Measurements from ENCODE around the gene WDR26. TPM values are rescaled to one million over a fixed set of nuclear protein-coding genes. Genes with fewer than 3 reads are reported as not detected.
"Not testable (repeated sequence)": the region's sequence is repeated elsewhere in the genome, so short reads cannot be mapped to it uniquely, and the experiment has no call there.

The WDR26 gene
- total and polyA plus RNA-seq, 2 experiments from 2014 or later, result 10.7 to 43.4 TPM

- DNase-seq, result no peak
- H4K20me1 ChIP-seq (ENCODE audit: insufficient read depth), result no peaks in the 10 kb centered on the region
- no peaks in the 10 kb centered on the region for H3K9me2 ChIP-seq (ENCODE audit: insufficient read depth)
- H3F3A ChIP-seq (ENCODE audit: insufficient read depth), result no peaks in the 10 kb centered on the region
- H3K36me3 ChIP-seq (ENCODE audit: low read depth), result no peaks in the 10 kb centered on the region
- no peak overlapping the region for H3K9ac ChIP-seq
- H3K4me2 ChIP-seq (ENCODE audit: unreplicated experiment), result no peak overlapping the region
- no peak overlapping the region for H3K27ac ChIP-seq
- no peak overlapping the region for H3K4me3 ChIP-seq
- no peaks in the 10 kb centered on the region for H3K4me1 ChIP-seq (ENCODE audit: insufficient read depth)
- no peaks in the 10 kb centered on the region for H3K79me2 ChIP-seq (ENCODE audit: insufficient read depth)
- no peaks in the 10 kb centered on the region for H3K9me3 ChIP-seq (ENCODE audit: low read depth)
- no peaks in the 10 kb centered on the region for H3K27me3 ChIP-seq (replicated peaks; ENCODE audit: insufficient read depth)
- 3 to 4% methylated on average over 3 of the region's 3 CpGs for WGBS, 2 experiments (ENCODE audit: low coverage in 1 of 2, low lambda C conversion rate in 2 of 2, missing lambda C conversion rate in 2 of 2)
- TF ChIP-seq EZH2 (IDR thresholded peaks at IDR 0.05; ENCODE audit: insufficient read depth, poor library complexity, severe bottlenecking) (no peak), EZH2phosphoT487 (IDR thresholded peaks at IDR 0.05; ENCODE audit: insufficient read depth, low read depth) (no peak)
- no peak overlapping the region for H2AFZ ChIP-seq
- in situ Hi-C loops (cut with MboI), result no loop called here
These were observed 90.9 kb downstream of the WDR26 start for GRCh38 chr1:224343679-224344078.

- Histone ChIP-seq H3K4me2 (ENCODE audit: unreplicated experiment) (peak overlapping the region; percentile 90), H2AFZ (peak overlapping the region; percentile 90), H3K4me3 (peak overlapping the region; percentile 72), H3K9ac (peak overlapping the region; percentile 37)
- H4K20me1 ChIP-seq (ENCODE audit: insufficient read depth); H3K36me3 ChIP-seq (ENCODE audit: low read depth); H3K27me3 ChIP-seq (replicated peaks; ENCODE audit: insufficient read depth); H3K9me3 ChIP-seq (ENCODE audit: low read depth); H3K4me1 ChIP-seq (ENCODE audit: insufficient read depth); H3F3A ChIP-seq (ENCODE audit: insufficient read depth); H3K9me2 ChIP-seq (ENCODE audit: insufficient read depth); H3K27ac ChIP-seq; in situ Hi-C loops (cut with MboI); H3K79me2 ChIP-seq (ENCODE audit: insufficient read depth): not testable (repeated sequence)
- peak; percentile 50 for DNase-seq
- 4 to 5% methylated on average over 22 to 31 of the region's 36 CpGs for WGBS, 2 experiments (ENCODE audit: low coverage in 1 of 2, low lambda C conversion rate in 2 of 2, missing lambda C conversion rate in 2 of 2)
These were observed 93.9 kb downstream of the WDR26 start for GRCh38 chr1:224340453-224341384.

GRCh38 chr1:224339442-224340033 is 95.1 kb downstream of the WDR26 start:
- no peak overlapping the region for H2AFZ ChIP-seq
- no peaks in the 10 kb centered on the region for H3K27me3 ChIP-seq (replicated peaks; ENCODE audit: insufficient read depth)
- H3K36me3 ChIP-seq (ENCODE audit: low read depth), result no peaks in the 10 kb centered on the region
- no peaks in the 10 kb centered on the region for H3K4me1 ChIP-seq (ENCODE audit: insufficient read depth)
- H3K9ac ChIP-seq, result no peak overlapping the region
- TF ChIP-seq EZH2 (IDR thresholded peaks at IDR 0.05; ENCODE audit: insufficient read depth, poor library complexity, severe bottlenecking) (no peak), EZH2phosphoT487 (IDR thresholded peaks at IDR 0.05; ENCODE audit: insufficient read depth, low read depth) (no peak)
- H3K79me2 ChIP-seq (ENCODE audit: insufficient read depth), result no peaks in the 10 kb centered on the region
- DNase-seq, result no peak
- in situ Hi-C loops (cut with MboI), result loop anchor here (10.0 kb wide), 1 partner anchor 215 kb away; no protein-coding TSS in a partner anchor
- no peaks in the 10 kb centered on the region for H4K20me1 ChIP-seq (ENCODE audit: insufficient read depth)
- H3K9me3 ChIP-seq (ENCODE audit: low read depth), result no peaks in the 10 kb centered on the region
- H3K4me2 ChIP-seq (ENCODE audit: unreplicated experiment), result no peak overlapping the region
- H3F3A ChIP-seq (ENCODE audit: insufficient read depth), result 0 out of 2 replicates have a peak, but pooled peaks cover under 1% of the 10 kb centered on the region
- WGBS, 2 experiments (ENCODE audit: low coverage in 1 of 2, low lambda C conversion rate in 2 of 2, missing lambda C conversion rate in 2 of 2), result 41 to 91% methylated on average over 1 to 4 of the region's 4 CpGs
- H3K27ac ChIP-seq, result no peak overlapping the region
- no peaks in the 10 kb centered on the region for H3K9me2 ChIP-seq (ENCODE audit: insufficient read depth)
- H3K4me3 ChIP-seq, result no peak overlapping the region

- H3K9me3 ChIP-seq (ENCODE audit: low read depth), result no peaks in the 10 kb centered on the region
- no peaks in the 10 kb centered on the region for H3K27me3 ChIP-seq (replicated peaks; ENCODE audit: insufficient read depth)
- peaks cover 11% of the 10 kb centered on the region for H3F3A ChIP-seq (ENCODE audit: insufficient read depth)
- H3K4me3 ChIP-seq, result no peak overlapping the region
- no peaks in the 10 kb centered on the region for H3K4me1 ChIP-seq (ENCODE audit: insufficient read depth)
- no peak overlapping the region for H2AFZ ChIP-seq
- in situ Hi-C loops (cut with MboI), result loop anchor here (10.0 kb wide), 1 partner anchor 213 kb away; no protein-coding TSS in a partner anchor
- no peaks in the 10 kb centered on the region for H3K9me2 ChIP-seq (ENCODE audit: insufficient read depth)
- DNase-seq, result no peak
- no peaks in the 10 kb centered on the region for H3K79me2 ChIP-seq (ENCODE audit: insufficient read depth)
- H3K27ac ChIP-seq, result no peak overlapping the region
- no peaks in the 10 kb centered on the region for H3K36me3 ChIP-seq (ENCODE audit: low read depth)
- no peak overlapping the region for H3K9ac ChIP-seq
- no peak overlapping the region for H3K4me2 ChIP-seq (ENCODE audit: unreplicated experiment)
- 73 to 83% methylated on average over 4 of the region's 4 CpGs for WGBS, 2 experiments (ENCODE audit: low coverage in 1 of 2, low lambda C conversion rate in 2 of 2, missing lambda C conversion rate in 2 of 2)
- TF ChIP-seq EZH2 (IDR thresholded peaks at IDR 0.05; ENCODE audit: insufficient read depth, poor library complexity, severe bottlenecking) (no peak), EZH2phosphoT487 (IDR thresholded peaks at IDR 0.05; ENCODE audit: insufficient read depth, low read depth) (no peak)
- H4K20me1 ChIP-seq (ENCODE audit: insufficient read depth), result no peaks in the 10 kb centered on the region
These were observed 96.3 kb downstream of the WDR26 start for GRCh38 chr1:224338150-224338838.

Small RNA genes lying within 50 kb of the gene (microRNA-seq; reads per million reads assigned to microRNA genes)
- gene MIR4742 (ENCODE audit: borderline number of aligned reads), result not detected

Small RNA genes lying within 50 kb of the gene (small RNA-seq; reads per million reads assigned to genes)
- not detected for gene MIR4742 (ENCODE audit: low read depth, low replicate concordance)

Other genes with a start within 250 kb of the WDR26 start
- gene NVL, start 104.6 kb downstream of the WDR26 start, total RNA-seq (2014; rRNA removed; shearing (Covaris generic)), result 25.8 and 28.3 TPM in 2 replicates
- 17.9 and 20.6 TPM in 2 replicates for gene NVL, start 104.6 kb downstream of the WDR26 start, polyA plus RNA-seq (2016; fragmentation: Nextera tagmentation; extraction: Ambion mirVana)
- gene CNIH4, start 77.9 kb downstream of the WDR26 start, total RNA-seq (2014; rRNA removed; shearing (Covaris generic)), result 53.9 and 73.5 TPM in 2 replicates
- 142 TPM in 2 replicates for gene CNIH4, start 77.9 kb downstream of the WDR26 start, polyA plus RNA-seq (2016; fragmentation: Nextera tagmentation; extraction: Ambion mirVana)
- 2.1 and 6.4 TPM in 2 replicates for gene CNIH3, start 181.5 kb upstream of the WDR26 start, total RNA-seq (2014; rRNA removed; shearing (Covaris generic))
- gene CNIH3, start 181.5 kb upstream of the WDR26 start, polyA plus RNA-seq (2016; fragmentation: Nextera tagmentation; extraction: Ambion mirVana), result 4.7 and 6.2 TPM in 2 replicates